Embryonic facial prominence (tissue), 1 donor: ENCODE data around the gene CCDC85C.

Experiments used
- DNase-seq: peaks from one replicate; pipeline ENCODE4 v3.0.0-alpha.2; 2016; ENCODE audit errors: extremely low spot score

Gene CCDC85C

DNA sequence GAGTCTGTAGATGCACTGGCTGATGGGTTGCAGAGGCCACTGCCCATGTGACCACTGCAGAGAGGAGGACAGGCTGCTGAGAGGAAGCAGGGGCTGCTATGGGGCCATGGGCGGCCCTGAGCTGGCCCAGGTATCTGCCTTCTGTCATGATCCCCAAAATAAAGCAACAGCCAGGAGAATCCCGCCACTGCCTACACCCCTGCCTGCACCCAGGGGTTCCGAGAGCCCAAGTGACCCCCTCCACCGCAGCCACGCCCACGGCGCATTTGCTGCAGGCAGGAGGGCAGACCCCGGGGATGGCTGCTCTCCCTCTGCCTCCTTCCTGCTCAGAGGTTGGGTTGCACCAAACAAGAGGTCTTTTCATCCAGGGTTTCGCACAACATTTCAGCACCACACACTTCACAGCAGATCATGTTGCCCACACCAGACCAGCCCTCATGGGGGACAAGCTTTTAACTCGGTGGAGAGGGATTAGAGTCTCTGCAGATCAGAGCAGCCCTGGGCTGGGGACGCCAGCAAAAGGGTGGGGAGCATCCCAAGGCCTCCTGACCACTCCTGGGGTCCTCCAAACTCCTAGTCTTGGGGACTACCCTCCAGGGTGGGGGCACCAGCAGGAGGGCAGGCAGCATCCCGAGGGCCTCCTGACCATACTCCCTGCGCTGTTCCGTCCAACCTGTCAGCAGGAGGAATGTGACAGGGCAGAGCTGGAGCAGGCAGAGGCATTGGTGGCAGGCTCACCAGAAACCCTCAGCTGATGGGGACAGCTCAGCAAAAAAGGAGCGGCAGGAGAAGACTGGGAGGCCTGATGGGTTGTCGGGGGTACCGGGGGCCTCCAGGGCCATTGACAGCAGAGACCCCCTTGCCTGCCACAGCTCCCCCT, 14.1 kb downstream of the CCDC85C start:
- DNase-seq, result no peak

DNA sequence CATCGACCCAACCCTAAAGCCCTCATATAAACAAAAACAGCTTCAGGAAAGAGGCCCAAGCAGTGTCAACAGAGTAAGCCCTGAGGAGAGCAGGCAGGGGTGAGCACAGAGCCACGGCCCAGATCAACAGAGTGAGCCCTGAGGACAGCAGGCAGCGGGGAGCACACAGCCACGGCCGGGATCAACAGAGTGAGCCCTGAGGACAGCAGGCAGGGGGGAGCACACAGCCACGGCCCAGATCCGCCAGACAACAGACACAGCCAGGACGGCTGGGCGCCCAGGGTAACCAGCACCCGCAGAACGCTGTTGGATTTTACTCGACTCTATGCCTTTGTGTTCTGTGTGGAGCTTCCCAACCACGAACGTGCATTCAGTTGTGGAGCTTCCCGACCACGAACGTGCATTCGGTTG, 15.0 kb downstream of the CCDC85C start:
- DNase-seq, result no peak

- no peak for DNase-seq
Observed at GRCh38 chr14:99587460-99588278, 16.3 kb downstream of the CCDC85C start.

- no peak for DNase-seq
Observed at GRCh38 chr14:99586761-99587459, 17.1 kb downstream of the CCDC85C start.

DNA sequence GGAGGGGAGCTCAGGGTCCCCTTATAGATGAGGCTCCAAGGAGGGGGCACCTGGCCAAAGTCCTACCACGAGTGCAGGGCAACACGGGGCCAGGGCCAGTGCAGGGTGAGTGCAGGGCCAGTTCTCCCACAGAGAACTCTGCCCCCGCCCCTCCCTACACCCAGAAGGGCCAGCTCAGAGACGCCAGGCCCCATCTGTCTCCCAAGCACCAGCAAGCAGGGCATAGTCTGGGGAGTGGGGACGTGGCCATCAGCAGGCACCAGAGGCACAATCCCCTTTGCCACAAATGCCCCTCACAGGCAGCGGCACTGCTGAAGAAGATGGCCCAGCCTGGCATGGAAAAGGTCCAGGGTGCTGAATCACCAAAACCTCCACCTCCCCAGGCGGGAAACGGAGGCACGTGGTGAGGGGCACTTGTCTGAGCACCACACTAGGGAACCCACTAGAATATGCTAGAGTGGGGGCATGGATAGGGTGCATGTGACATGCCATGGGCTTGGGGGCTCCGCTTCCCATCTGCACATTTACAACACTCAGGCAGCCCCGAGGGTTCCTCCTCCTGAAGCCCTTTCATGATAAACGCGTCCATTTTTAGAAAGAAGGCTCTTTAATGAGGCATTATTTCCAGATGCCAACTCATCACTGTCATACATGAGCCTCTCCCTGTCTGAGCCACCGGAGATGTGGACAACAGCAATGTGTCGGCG, 17.8 kb downstream of the CCDC85C start:
- no peak for DNase-seq

DNA sequence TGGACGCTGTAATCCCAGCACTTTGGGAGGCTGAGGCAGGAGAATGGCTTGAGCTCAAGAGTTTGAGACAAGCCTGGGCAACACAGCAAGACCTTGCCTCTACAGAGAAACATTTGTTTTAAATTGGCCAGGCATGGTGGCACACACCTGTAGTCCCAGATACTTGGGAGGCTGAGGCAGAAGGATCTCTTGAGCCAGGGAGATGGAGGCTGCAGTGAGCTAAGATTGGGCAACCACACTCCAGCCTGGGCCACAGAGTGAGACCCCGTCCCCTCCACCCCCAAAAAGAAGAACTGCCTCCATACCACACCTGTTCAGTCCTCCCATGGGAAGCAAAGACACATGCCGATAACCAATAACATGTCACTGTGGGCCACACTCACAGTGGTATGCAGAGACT, 19.2 kb downstream of the CCDC85C start:
- DNase-seq, result no peak

- no peak for DNase-seq
Observed at GRCh38 chr14:99581938-99582337, 22.1 kb downstream of the CCDC85C start.

DNA sequence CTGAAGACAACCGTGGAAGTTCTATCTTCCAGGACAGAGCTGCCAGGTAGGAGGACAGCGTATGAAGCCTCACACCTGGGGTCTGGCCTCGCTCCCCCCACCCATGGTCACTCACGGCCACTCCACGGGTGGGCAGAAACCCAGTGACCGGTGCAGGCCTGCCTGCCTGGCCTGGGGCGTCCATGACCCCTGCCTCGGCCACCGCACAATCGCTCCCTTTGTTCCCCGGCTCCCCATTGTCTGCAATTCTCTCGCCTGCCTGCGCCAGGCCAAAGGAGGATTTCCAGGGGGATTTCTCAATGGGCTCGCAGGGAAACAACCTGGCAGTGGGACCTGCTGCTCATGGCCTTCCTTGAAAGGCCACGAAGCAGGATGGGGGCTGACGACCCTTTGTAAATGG, 22.6 kb downstream of the CCDC85C start:
- DNase-seq, result no peak

- DNase-seq, result no peak
Observed at GRCh38 chr14:99579903-99580571, 24.0 kb downstream of the CCDC85C start.

GRCh38 chr14:99579120-99579836, 24.7 kb downstream of the CCDC85C start:
- no peak for DNase-seq

DNA sequence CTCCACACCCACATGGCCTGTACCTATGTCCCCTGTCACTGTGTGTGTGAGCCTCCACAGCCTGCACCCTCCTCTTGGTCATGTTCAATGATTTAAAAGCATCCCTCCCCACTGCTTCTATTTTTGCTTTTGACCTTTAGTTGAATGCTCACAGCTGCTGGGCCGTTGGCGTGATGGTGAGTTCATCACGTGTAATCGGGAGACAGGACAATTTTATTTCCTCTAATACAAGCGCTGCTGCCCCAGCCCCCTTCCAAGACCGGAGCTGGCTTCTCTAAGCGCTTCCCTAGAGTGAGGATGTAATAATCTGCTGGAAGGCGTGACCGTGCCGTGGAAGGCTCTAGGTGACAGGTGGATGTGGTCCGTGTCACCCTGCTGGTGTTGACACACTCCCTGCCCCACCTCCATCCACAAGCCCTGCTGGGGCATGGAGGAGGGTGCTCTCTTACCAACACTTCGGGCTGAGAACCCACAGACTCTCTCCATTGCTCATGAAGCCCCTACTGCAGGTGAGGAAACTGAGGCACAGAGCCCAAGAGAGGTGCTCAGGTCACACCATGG, 25.4 kb downstream of the CCDC85C start:
- DNase-seq, result no peak

- no peak for DNase-seq
Observed at GRCh38 chr14:99576761-99577705, 27.0 kb downstream of the CCDC85C start.

DNA sequence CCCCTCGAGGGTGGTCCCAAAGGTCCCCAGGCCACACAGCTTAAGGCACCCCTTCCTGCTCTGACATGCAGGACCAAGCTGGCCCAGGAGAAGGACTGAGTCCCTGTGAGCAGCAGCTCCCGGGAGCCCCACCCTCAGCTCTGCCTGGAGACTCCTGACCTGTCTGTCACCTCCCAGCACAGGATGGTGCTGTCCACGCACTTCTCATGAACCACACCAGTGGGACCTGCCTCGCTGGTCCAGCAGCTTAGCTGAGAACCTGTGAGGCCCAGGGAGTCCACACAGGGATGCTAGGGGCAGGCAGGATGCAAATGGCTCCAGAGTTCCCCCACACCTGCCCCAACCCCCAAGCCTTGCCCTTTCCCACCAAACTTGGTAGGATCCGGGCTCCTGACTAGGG, 27.7 kb downstream of the CCDC85C start:
- DNase-seq, result no peak

- DNase-seq, result no peak
Observed at GRCh38 chr14:99575043-99576023, 28.7 kb downstream of the CCDC85C start.

- no peak for DNase-seq
Observed at GRCh38 chr14:99574099-99574880, 29.7 kb downstream of the CCDC85C start.

DNA sequence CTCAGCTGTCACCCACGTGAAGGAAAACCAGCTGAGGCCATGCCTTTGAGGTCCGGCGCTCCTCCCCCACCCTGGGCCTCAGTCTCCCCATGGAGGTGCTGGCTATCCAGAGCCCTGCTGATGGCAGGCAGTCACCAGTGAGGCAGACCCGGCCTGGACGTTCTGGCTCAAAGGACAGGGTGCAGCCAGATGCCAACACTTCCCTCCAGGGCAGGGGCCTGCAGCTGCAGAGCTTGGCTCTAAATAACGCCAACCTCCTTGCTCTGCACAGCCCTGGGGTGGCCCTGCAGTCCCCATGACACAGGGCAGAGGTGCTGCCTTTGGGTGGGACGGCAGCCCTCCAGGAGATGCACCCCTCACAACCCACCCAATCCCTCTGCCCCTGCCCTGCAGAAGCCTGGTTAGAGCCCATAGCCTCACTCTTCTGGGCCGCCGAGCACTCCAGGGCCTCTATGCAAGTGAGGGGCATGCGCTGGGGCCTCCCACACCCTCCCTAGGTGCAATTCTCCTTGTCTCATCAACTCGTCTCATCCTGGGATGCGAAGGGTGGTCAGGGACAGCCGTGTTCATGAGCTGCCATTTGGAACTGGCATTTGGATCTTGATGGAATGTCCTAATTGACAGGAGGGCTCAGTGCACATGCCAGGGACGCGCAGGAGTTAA, 30.4 kb downstream of the CCDC85C start:
- DNase-seq, result no peak

GRCh38 chr14:99573000-99573330, 31.0 kb downstream of the CCDC85C start:
- DNase-seq, result no peak
